Measurements from ENCODE around the gene KLF6.

- TF ChIP-seq JUND (IDR thresholded peaks at IDR 0.05; ENCODE audit: borderline replicate concordance, low read depth, low read length) (no peak), JUND (tag; IDR thresholded peaks at IDR 0.05; ENCODE audit: borderline replicate concordance, low read depth, low read length) (no peak), POLR2A (conservative IDR thresholded peaks at IDR 0.05) (no peak), JUN (IDR thresholded peaks at IDR 0.05; ENCODE audit: borderline replicate concordance, low read depth, low read length) (no peak), JUN (CRISPR knock-in tag; IDR thresholded peaks at IDR 0.05; ENCODE audit: borderline replicate concordance) (no peak), ZBTB33 (CRISPR knock-in tag; IDR thresholded peaks at IDR 0.05) (no peak), CTCF (IDR thresholded peaks at IDR 0.05 in 2 of 3, conservative IDR thresholded peaks at IDR 0.05 in 1 of 3; ENCODE audit: insufficient read depth in 2 of 3, low read depth in 1 of 3, low read length in 3 of 3) (no peak), ZNF740 (CRISPR knock-in tag; IDR thresholded peaks at IDR 0.05) (no peak), ZNF740 (tag; IDR thresholded peaks at IDR 0.05) (no peak), ELF1 (tag; IDR thresholded peaks at IDR 0.05) (no peak), EP300 (IDR thresholded peaks at IDR 0.05; ENCODE audit: low read length) (no peak), TRIM24 (IDR thresholded peaks at IDR 0.05) (no peak), BACH1 (tag; IDR thresholded peaks at IDR 0.05) (no peak), NFRKB (IDR thresholded peaks at IDR 0.05; ENCODE audit: low read depth) (no peak)
Measured at GRCh38 chr10:3831608-3832007, 46.6 kb upstream of the KLF6 start.

Data from K562 (cell line).